K562 (cell line): ENCODE measurements around the gene DUSP5. TPM values are rescaled to one million over a fixed set of nuclear protein-coding genes. Genes with fewer than 3 reads are reported as not detected.

Experiments
- ATAC-seq: fragments of 200-7000 bp; cut with Tn5 transposase; 3 replicates; pipeline ENCODE4 v1.9.1; 2020; ENCODE audit warnings: moderate library complexity
- BruUV-seq: library from RNA; stranded (reverse); fragments of 400-500 nt; replicated peaks from 2 replicates; lab custom pipeline; 2021; lab: Mats Ljungman, UMichigan
- CTCF ChIA-PET: fragments of 300-600 bp; formaldehyde crosslinking; extraction: SDS; loops from one replicate; lab custom pipeline; 2021; ENCODE audit warnings: low intra/inter-chr PET ratio; lab: Yijun Ruan, JAX
- POLR2A ChIA-PET: fragments of 300-600, 350-650 bp; sonication (Branson Sonifier 250); formaldehyde crosslinking; extraction: SDS; loops from one replicate; lab custom pipeline; 2021; ENCODE audit warnings: antibody characterized with exemption, inconsistent platforms; lab: Yijun Ruan, JAX
- DNase-seq, 4 experiments: peaks; one replicate each; pipeline versions ENCODE4 v3.0.0 to v3.0.0-alpha.2; 2011 to 2018; ENCODE audit warnings: low spot score in 3 of 4, mixed read lengths in 3 of 4; ENCODE audit errors: extremely low read depth in 1 of 4
- FAIRE-seq: peaks from 2 replicates; lab custom pipeline; 2011; peaks lifted over from hg19 to GRCh38; lab: Jason Lieb, UNC
- H2AFZ ChIP-seq: 2 replicates; pipeline ENCODE4 v1.6.0; 2011; ENCODE audit warnings: low read depth, low read length, control low read depth, inconsistent platforms
- H3K27ac ChIP-seq: fragments of 200-600 bp; 3 replicates; pipeline ENCODE4 v1.8.0; 2011; ENCODE audit warnings: low read depth, mild to moderate bottlenecking, control low read depth, inconsistent platforms, low read length, moderate library complexity, mixed read lengths; ENCODE audit errors: extremely low read depth
- H3K27me3 ChIP-seq, 2 experiments: fragments of 300-600 bp in 1 of 2; 2 replicates in 1 of 2; 3 replicates in 1 of 2; pipeline versions ENCODE4 v1.6.0 to v1.8.0; 2011; ENCODE audit warnings: inconsistent platforms in 2 of 2, low read length in 2 of 2, mild to moderate bottlenecking in 1 of 2, mixed read lengths in 1 of 2, moderate library complexity in 1 of 2; ENCODE audit not compliant: control insufficient read depth in 2 of 2, insufficient read depth in 2 of 2
- H3K36me3 ChIP-seq: fragments of 300-600 bp; 3 replicates; pipeline ENCODE4 v1.8.0; 2011; ENCODE audit warnings: mild to moderate bottlenecking, low read length, inconsistent platforms; ENCODE audit not compliant: control insufficient read depth, insufficient read depth
- H3K4me1 ChIP-seq, 2 experiments: fragments of 200-600 bp in 1 of 2; replicated peaks in 1 of 2; 2 replicates in 1 of 2; 3 replicates in 1 of 2; pipeline versions ENCODE4 v1.5.1 to v1.8.0; 2011; ENCODE audit warnings: inconsistent platforms in 2 of 2, low read length in 2 of 2, mild to moderate bottlenecking in 1 of 2, mixed read lengths in 1 of 2, moderate library complexity in 1 of 2; ENCODE audit not compliant: control insufficient read depth in 2 of 2, insufficient read depth in 2 of 2
- H3K4me2 ChIP-seq: 2 replicates; pipeline ENCODE4 v1.6.1; 2011; ENCODE audit warnings: low read length, control low read depth, inconsistent platforms, mixed read lengths; ENCODE audit not compliant: insufficient read depth
- H3K4me3 ChIP-seq: fragments of 200-600 bp; sonication (generic), shearing (Covaris generic); 2 replicates; pipeline ENCODE4 v1.5.1; 2016; ENCODE audit warnings: control low read depth, inconsistent platforms
- H3K79me2 ChIP-seq: fragments of 200-600 bp; 3 replicates; pipeline ENCODE4 v1.8.0; 2011; ENCODE audit warnings: low read length, inconsistent platforms; ENCODE audit not compliant: control insufficient read depth, insufficient read depth
- H3K9ac ChIP-seq, 2 experiments: 2 replicates each; pipeline versions ENCODE4 v1.6.0 to v1.6.1; 2011; ENCODE audit warnings: low read depth in 2 of 2, low read length in 2 of 2, control low read depth in 1 of 2, inconsistent platforms in 1 of 2, mild to moderate bottlenecking in 1 of 2, mixed read lengths in 1 of 2; ENCODE audit not compliant: insufficient read depth in 1 of 2
- H3K9me1 ChIP-seq: one replicate; pipeline ENCODE4 v1.6.0; 2011; ENCODE audit warnings: inconsistent platforms, mild to moderate bottlenecking, low read length, moderate library complexity; ENCODE audit not compliant: control insufficient read depth, insufficient read depth
- H3K9me3 ChIP-seq: replicated peaks from 2 replicates; pipeline ENCODE4 v1.5.1; 2011; ENCODE audit warnings: low read depth, low read length, inconsistent platforms; ENCODE audit not compliant: control insufficient read depth, insufficient read depth
- H4K20me1 ChIP-seq: replicated peaks from 2 replicates; pipeline ENCODE4 v1.6.1; 2011; ENCODE audit warnings: low read length, inconsistent platforms, mixed read lengths; ENCODE audit not compliant: control insufficient read depth, insufficient read depth
- ATF6 ChIP-seq: sonication (generic); formaldehyde crosslinking; IDR thresholded peaks from 2 replicates; pipeline ENCODE4 v1.4.0; 2020; ENCODE audit warnings: mild to moderate bottlenecking, missing genetic modification reagents
- ERF ChIP-seq: fragments of 450-650 bp; formaldehyde crosslinking; IDR thresholded peaks from 2 replicates; pipeline ENCODE4 v1.4.0; 2020; ENCODE audit warnings: mild to moderate bottlenecking, mixed read lengths
- ETS1 ChIP-seq: conservative IDR thresholded peaks from 2 replicates; pipeline ENCODE4 v1.6.1; 2011; ENCODE audit warnings: low read depth, mild to moderate bottlenecking, low read length; ENCODE audit not compliant: control insufficient read depth
- HEY1 ChIP-seq: fragments of 250-450 bp; sonication (Bioruptor Pico); IDR thresholded peaks from 2 replicates; pipeline ENCODE4 v1.5.0; 2020; ENCODE audit warnings: mild to moderate bottlenecking, moderate library complexity, borderline replicate concordance
- HNRNPUL1 ChIP-seq: fragments of 200-400 bp; formaldehyde crosslinking; IDR thresholded peaks from 2 replicates; pipeline ENCODE4 v1.6.1; 2017; ENCODE audit warnings: low read length
- NFE2L1 ChIP-seq: fragments of 450-650 bp; IDR thresholded peaks from 2 replicates; pipeline ENCODE4 v1.6.1; 2016; ENCODE audit warnings: missing genetic modification characterization, low read depth, mild to moderate bottlenecking, missing compliant biosample characterization, moderate library complexity, borderline replicate concordance
- PTTG1 ChIP-seq: fragments of 450-650 bp; IDR thresholded peaks from 2 replicates; pipeline ENCODE4 v1.6.1; 2016; ENCODE audit warnings: low read depth, mild to moderate bottlenecking, missing genetic modification characterization, missing compliant biosample characterization
- RBM17 ChIP-seq: fragments of 200-400 bp; formaldehyde crosslinking; IDR thresholded peaks from 2 replicates; pipeline ENCODE4 v1.6.1; 2017; ENCODE audit warnings: low read depth, mild to moderate bottlenecking, low read length, borderline replicate concordance
- SNAPC5 ChIP-seq: fragments of 250-450 bp; sonication (Bioruptor Pico); IDR thresholded peaks from 2 replicates; pipeline ENCODE4 v1.8.0; 2021; ENCODE audit warnings: moderate library complexity, mild to moderate bottlenecking, inconsistent platforms
- ZBTB12 ChIP-seq: fragments of 250-450 bp; sonication (Bioruptor Pico); IDR thresholded peaks from 2 replicates; pipeline ENCODE4 v1.4.0; 2020
- ZNF23 ChIP-seq: fragments of 250-450 bp; sonication (Bioruptor Pico); IDR thresholded peaks from 2 replicates; pipeline ENCODE4 v1.4.0; 2020; ENCODE audit warnings: mild to moderate bottlenecking
- ZNF282 ChIP-seq: sonication (generic); formaldehyde crosslinking; IDR thresholded peaks from 2 replicates; pipeline ENCODE4 v1.8.1; 2023; ENCODE audit warnings: missing genetic modification reagents
- ZNF316 ChIP-seq: fragments of 450-650 bp; IDR thresholded peaks from 2 replicates; pipeline ENCODE4 v1.6.1; 2016
- WGBS: fragments of 100-300 bp; shearing (Covaris generic); methylation state at CpG from one replicate; pipeline ENCODE4 v1.1.6; 2016; ENCODE audit warnings: low coverage, mixed read lengths; ENCODE audit not compliant: insufficient coverage; ENCODE audit errors: missing lambda C conversion rate; 5-methylcytosine and 5-hydroxymethylcytosine counted together
- in situ Hi-C: fragments of 300-500 bp; cut with MboI; formaldehyde crosslinking; loops from 4 replicates; pipeline ENCODE4 v1.15.0; 2018; ENCODE audit warnings: inconsistent platforms, mixed read lengths
- intact Hi-C: fragments of 100-400 bp; cut with micrococcal nuclease; formaldehyde crosslinking; loops from 2 replicates; pipeline ENCODE4 v1.14.2; 2022
- polyA plus RNA-seq, 8 experiments: library from polyadenylated mRNA; depleted of rRNA in 4 of 8; stranded (reverse) in 5 of 8; unstranded in 3 of 8; fragments of >200 nt; fragmentation: Nextera tagmentation in 2 of 8; fragmentation: Illumina TruSeq in 1 of 8; extraction: Ambion mirVana in 2 of 8; extraction: Trizol in 1 of 8; gene quantifications; 2 replicates each; pipeline versions ENCODE4 v1.2.1 to v1.2.3, GENCODE V29; 2011 to 2014; ENCODE audit warnings: inconsistent platforms in 1 of 8, missing spikeins in 1 of 8
- total RNA-seq, 7 experiments: library from RNA; depleted of rRNA in 6 of 7; stranded (reverse); fragments of >200 nt in 6 of 7; fragmentation: Illumina TruSeq in 2 of 7; extraction: Trizol in 2 of 7; gene quantifications; 2 replicates each; pipeline versions ENCODE4 v1.2.1 to v1.2.3, GENCODE V29; 2011 to 2021; ENCODE audit warnings: low replicate concordance in 1 of 7

DUSP5 gene
- total and polyA plus RNA-seq, 9 of the 15 experiments (the other 6 are each of a cell fraction or from before 2014, with no cell fraction given): 0.49 to 3.4 (median 2.0) TPM

- Histone ChIP-seq H3K36me3 (peaks cover 9% of the 10 kb centered on the region; the same call in 2 of the 3 replicates), H3K79me2 (peaks cover 25% of the 10 kb centered on the region; the same call in 2 of the 3 replicates), H4K20me1 (no peaks in the 10 kb centered on the region), H3K27me3 (no peaks in the 10 kb centered on the region), H3K9ac (peak overlapping the region; percentile 51 to 53; a peak in 3 of 4 replicates), H2AFZ (peak overlapping the region; percentile 4; the same call in 1 of the 2 replicates), H3K9me1 (no peaks in the 10 kb centered on the region), H3K4me1 (peaks cover 39 to 63% of the 10 kb centered on the region in 2 experiments), H3K4me2 (peak overlapping the region; percentile 85), H3K9me3 (no peaks in the 10 kb centered on the region), H3K27ac (peak overlapping the region; percentile 83), H3K4me3 (no peak overlapping the region)
- TSS peak; percentile 35 for BruUV-seq
- no peak for TF ChIP-seq ATF6 (CRISPR knock-in tag)
- TF ChIP-seq HEY1: no peak
- no peak for TF ChIP-seq SNAPC5
- no peak for TF ChIP-seq RBM17
- no peak for TF ChIP-seq NFE2L1 (tag)
- no peak for TF ChIP-seq ZNF23 (CRISPR knock-in tag)
- TF ChIP-seq ZNF316: no peak
- TF ChIP-seq ZNF282 (CRISPR knock-in tag): no peak
- TF ChIP-seq ETS1: no peak
- no peak for TF ChIP-seq PTTG1 (tag)
- TF ChIP-seq ZBTB12: no peak
- no peak for TF ChIP-seq ERF (CRISPR knock-in tag)
- TF ChIP-seq HNRNPUL1: no peak
- 0% methylated on average over 3 of the region's 3 CpGs for WGBS
- FAIRE-seq (peak; percentile 58), ATAC-seq (no peak), DNase-seq (peak in 1 of 4 experiments; percentile 42)
- CTCF ChIA-PET: no interaction called here
- POLR2A ChIA-PET: interaction anchor here (0.5 to 1.2 kb wide), 5 partner anchors 12 to 1453 kb away, joined by 3 to 4 read pairs (median 3); no protein-coding TSS in a partner anchor
- intact Hi-C loops: loop anchor here (5.0 kb wide), 1 partner anchor 37 kb away; no protein-coding TSS in a partner anchor
- in situ Hi-C loops: no loop called here
Observed at GRCh38 chr10:110500515-110500905, 2.8 kb downstream of the DUSP5 start.
